Superior temporal gyrus (tissue), 1 donor: ENCODE data around the gene NAP1L4.
"Not testable (repeated sequence)": the region's sequence is repeated elsewhere in the genome, so short reads cannot be mapped to it uniquely, and the experiment has no call there.

ENCODE experiments used
- DNase-seq: peaks from one replicate; pipeline ENCODE4 v3.0.0-alpha.2; 2016; ENCODE audit errors: extremely low spot score

The NAP1L4 gene

DNA sequence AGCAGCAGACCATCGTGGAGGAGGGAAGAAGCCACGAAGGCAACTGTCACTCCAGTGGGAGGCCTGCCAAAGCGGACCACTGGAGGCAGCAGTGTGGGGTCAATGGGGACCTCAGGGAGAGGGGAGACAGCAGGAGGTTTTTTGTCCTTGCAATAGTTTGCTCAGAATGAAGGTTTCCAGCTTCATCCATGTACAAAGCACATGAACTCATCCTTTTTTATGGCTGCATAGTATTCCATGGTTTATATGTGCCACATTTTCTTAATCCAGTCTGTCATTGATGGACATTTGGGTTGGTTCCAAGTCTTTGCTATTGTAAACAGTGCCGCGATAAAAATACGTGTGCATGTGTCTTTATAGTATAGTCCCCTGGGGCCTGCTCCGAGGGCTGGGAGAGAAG is 86.8 kb downstream of the NAP1L4 start:
- DNase-seq, result not testable (repeated sequence)

DNA sequence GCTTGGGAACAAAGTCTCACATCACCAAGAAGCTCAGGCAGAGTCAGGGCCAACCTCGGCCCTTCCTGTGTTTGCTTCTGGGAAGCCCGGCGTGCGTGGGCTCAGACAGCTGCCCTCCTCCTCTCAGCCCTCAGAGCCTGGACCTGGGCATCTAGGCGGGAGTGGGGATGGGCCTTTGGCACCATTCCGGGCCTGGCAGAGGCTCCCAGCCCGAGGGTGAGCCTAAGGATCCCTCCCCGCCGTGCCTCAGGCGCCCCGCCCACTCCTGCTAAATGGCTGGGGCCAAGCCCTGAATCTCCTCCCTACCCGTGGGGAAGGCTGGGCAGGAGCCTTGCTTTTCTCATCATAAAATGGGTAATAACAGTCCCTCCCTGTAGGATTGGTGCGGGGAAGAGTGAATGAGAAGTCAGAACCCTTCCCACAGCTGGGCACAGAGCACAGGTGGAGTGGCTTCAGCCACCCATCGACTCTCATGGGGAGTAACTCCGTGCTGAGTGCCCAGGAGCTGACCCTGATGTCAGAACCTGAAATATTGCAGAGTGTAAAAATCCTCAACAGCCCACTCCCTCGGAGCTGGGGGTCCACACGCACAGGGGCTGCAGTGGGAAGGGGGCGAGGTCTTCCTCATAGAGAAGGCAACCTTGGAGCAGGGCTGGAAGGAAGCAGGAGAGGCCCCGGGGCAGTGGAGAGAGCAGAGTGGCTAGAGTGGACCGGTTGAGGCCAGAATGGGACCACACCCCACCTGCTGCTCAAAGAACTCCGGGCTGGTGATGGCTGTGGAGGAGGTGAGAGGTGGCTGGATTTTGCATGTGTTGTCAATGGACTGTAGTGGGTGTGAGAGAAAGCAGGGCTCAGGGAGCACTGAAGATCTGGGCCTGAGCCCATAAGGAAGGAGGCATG is 87.7 kb downstream of the NAP1L4 start:
- DNase-seq, result no peak

DNA sequence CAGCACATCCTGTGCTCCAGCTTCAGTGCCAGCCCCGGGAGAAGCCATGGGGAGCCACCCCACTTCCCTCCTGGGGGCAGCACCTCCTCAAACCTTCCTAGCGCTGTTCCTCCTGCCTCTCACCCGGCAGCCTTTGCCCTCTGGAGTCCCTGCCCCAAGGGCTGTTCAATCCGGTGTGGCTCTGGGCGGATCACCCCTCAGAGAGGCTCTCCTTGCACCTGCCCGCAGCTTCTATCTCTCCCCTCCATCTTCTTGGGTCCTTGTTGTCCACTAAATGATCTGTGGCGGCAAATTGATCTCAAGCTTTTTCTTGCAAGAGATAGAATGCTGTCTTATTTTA is 88.5 kb downstream of the NAP1L4 start:
- DNase-seq, result no peak

DNA sequence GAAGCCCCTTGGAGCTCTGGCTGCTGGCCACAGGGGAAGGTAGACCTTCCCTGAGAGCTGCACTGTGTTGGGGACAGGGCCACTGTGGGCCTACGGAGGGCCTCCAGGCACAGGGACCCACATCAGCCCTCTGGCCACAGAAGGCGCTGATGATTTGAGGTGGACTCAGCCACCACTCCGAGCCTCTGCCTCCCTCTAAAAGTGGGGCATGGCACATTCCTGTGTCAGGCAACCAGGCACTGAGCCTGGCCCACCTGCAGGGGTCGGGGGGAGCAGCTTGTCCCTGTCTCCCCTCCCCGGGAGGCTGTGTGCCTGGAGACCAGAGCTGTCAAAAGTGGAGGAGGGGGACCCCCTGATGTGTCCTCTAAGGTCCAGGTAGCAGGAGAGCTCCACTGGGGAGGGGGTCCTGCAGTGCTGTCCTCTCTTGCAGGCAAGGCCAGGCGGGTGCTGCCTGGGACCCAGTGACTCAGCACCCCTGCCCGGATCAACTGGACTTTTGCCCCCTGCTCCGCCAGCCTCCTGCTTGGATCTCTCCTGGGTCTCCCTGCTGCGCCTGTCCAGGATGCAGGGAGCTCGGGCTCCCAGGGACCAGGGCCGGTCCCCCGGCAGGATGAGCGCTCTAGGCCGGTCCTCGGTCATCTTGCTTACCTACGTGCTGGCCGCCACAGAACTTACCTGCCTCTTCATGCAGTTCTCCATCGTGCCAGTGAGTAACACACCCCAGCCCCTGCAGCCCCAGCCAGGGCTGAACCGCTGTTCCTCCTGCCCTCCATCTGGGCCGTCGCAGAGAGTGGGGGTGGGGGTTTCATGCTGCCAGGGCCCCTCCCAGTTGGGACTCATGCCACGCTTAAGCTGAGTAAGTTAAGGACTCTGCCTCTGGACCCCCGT is 89.1 kb downstream of the NAP1L4 start:
- no peak for DNase-seq

DNA sequence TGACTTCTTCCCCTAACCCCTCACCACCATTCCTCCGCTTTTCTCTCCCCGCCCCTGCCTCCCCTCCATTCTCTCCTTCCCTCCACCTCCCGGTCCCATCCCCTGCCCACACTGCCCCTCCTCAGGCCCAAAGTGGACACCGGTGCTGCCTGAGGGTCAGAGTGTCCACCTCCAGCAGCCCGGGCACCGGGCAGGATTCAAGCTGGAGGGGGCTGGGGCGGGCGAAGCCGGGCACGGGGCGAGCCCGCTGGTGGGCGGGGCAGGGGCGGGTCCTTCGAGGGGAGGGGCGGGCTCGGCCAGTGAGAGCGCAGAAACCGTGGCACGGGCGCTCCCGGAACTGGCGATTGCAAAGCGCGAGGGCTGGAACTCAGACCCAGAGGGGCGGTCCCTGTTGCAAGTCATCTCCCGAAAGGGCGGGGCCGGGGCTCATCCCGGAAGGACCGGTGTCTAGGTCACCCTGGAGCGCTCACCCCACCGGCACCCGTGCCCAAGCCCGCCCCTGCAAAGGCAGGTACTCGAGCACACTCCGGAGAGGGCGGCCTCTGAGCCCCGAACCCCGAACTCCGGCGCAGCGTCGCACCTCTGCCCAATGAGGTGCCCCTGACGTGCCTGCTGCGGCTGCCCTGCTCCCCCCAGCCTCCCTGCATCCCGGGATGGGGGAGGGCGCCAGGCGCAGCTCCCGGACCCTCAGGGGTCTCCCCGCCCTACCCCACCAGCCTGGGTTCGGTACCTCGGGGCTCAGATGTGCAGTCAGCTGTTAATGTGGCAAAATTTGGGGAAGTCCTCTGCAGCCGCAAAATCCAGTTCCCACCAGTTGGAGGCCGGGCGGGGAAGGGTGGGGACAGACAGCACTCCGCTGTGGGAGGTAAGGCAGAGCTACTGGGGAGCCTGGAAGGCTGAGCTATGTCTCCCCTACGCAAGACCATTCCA is 90.0 kb downstream of the NAP1L4 start:
- peak; percentile 55 for DNase-seq

DNA sequence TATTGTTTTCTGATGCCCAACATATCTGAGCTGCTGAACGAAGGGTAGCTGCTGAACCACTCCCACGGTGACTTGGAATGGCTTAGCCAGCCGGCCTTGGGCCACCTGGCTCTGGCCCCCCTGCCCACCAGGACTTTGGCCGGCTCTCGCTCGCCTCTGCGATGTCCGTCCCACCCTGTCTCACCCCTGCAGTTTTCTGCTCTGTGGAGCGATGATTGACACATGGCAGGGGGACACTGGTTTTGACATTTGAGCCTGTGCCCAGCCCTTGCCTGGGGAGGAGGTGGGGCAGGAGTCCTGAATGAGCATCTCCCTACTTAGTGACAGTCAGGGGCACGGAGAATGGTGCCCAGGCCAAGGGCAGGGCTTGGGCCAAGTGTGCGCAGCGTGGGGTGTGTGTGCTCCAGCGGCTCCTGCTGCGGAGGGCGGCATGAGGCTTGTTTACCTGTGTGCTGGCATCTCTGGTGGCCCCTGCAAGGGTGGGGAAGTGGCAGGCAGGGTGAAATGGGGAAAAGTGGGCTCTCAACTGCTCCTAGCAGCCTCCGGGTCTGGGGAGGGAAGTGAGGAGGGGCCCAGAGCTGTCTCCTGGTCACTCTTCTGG is 90.8 kb downstream of the NAP1L4 start:
- no peak for DNase-seq

DNA sequence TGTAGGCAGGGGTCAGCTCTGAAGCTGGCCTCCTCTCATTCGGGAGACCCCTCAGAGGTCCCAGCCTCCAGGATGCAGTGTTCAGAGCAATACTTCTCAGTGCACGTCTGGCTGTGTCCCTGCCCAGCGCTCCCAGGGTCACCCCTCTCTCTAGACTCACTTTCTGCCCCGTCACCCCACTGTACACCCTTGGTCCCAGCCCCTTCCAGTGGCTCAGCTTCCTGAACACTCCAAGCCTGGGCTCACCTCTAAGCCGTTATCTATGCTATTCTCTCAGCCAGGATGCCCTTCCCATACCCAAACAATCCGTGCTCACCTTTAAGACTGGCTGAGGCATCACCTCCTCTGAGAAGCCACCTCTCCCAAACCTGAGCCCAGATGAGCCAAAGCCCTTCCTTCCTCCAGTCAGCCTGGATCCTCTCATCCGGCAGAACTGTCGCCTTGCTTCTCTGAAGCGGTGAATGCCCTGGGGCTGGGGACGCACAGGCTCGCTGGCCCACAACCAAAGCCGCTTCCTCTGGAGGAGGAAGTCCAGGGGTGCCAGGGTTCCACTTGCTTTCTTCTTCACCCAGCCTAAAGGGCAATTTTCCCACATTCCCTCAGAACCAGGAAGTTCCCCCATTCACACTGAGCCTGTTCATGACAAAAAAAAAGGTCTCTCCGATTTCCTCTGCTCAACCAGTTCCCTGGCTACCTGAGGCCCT is 92.9 kb downstream of the NAP1L4 start:
- DNase-seq, result no peak

DNA sequence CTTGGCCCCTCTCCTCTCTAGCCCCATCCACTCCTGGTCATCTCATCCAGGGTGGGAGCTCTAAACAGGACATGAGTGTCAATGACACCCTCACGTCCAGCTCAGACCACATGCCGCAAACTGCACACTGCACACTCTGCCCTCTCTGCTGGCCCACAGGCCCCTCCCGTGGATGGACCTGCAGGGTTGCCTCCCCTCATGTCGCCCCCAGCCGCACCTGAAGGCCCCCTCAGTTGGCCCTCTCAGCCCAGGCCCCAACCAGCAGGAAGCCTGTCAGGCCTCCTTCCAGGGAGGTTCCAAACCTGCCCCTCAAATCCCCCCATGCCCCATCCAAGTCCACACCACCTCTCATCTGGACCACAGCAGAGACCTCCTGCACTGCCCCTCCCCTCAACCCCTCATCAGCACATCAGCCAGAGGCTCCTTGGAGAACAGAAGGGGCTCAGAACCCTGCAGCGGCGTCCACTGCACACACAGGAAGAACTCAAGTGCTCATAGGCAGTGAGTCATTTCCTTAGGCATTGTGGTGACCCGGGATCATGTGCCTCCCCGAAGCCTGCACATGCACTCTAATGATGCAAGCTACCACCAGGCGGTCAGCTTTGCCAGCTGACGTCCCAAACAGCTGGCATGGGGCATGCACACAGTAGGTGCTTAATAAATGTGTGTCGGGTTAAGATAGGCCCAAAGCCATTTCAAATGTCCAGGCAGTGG is 93.6 kb downstream of the NAP1L4 start:
- no peak for DNase-seq

DNA sequence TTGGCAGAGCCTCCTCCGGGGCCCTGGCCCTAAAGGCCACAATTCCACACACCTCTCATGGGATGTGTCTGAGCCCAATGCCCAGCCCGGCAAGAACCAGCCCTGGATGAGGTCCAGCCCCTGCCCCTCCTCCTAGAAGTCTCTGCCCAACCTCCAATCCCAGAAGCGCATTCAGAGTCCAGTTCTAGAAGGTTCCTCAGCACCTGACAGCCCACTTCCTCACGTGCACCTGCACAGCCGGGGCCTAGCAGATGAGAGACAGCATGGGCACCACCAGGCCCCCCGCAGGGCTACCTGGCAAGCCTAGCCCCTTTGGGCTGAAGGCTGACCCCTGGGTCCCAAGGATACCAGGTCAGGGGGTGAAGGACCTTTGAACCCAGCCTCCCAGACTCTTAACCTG is 95.1 kb downstream of the NAP1L4 start:
- no peak for DNase-seq

DNA sequence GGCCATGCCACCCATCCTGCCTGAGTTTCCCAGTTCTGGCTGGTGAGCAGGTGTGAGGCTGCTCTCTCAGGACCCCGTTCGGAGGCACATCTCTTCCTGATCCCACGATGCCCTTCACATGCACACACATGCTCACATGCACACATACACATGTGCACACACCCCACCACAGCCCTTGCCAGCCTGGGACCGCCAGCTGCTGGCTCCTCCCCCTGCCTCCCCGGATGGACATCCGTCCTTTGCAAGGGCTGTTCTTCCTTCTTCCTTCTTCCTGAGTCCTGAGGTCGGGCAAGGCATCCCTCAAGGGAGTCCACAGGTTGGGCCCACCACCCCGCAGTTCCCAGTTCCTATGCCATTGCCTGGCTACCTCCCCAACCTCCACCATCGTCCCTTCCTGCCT is 96.1 kb downstream of the NAP1L4 start:
- no peak for DNase-seq
